ENCODE results near the gene ELFN1.

- TF ChIP-seq, protein P1, sequence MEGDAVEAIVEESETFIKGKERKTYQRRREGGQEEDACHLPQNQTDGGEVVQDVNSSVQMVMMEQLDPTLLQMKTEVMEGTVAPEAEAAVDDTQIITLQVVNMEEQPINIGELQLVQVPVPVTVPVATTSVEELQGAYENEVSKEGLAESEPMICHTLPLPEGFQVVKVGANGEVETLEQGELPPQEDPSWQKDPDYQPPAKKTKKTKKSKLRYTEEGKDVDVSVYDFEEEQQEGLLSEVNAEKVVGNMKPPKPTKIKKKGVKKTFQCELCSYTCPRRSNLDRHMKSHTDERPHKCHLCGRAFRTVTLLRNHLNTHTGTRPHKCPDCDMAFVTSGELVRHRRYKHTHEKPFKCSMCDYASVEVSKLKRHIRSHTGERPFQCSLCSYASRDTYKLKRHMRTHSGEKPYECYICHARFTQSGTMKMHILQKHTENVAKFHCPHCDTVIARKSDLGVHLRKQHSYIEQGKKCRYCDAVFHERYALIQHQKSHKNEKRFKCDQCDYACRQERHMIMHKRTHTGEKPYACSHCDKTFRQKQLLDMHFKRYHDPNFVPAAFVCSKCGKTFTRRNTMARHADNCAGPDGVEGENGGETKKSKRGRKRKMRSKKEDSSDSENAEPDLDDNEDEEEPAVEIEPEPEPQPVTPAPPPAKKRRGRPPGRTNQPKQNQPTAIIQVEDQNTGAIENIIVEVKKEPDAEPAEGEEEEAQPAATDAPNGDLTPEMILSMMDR (IDR thresholded peaks at IDR 0.05; ENCODE audit: insufficient read depth, low read length, poor library complexity, severe bottlenecking): no peak
- TF ChIP-seq EZH2phosphoT487 (conservative IDR thresholded peaks at IDR 0.05; ENCODE audit: low read length): no peak
Measured at GRCh38 chr7:1661461-1661860, 8.6 kb upstream of the ELFN1 start.
